Esophagus muscularis mucosa (tissue), 2 donors: ENCODE results near the gene AP1M1.

Source experiments
- POLR2A ChIP-seq: fragments of 450-650 bp; IDR thresholded peaks from one replicate; pipeline ENCODE4 v1.6.1; 2017; ENCODE audit warnings: antibody characterized with exemption, moderate library complexity, mild to moderate bottlenecking, low read depth
- POLR2AphosphoS5 ChIP-seq, 2 donors: sonication (generic); formaldehyde crosslinking; IDR thresholded peaks; one replicate each; pipeline ENCODE4 v1.6.1; 2017; ENCODE audit warnings: antibody characterized with exemption in 2 of 2

DNA sequence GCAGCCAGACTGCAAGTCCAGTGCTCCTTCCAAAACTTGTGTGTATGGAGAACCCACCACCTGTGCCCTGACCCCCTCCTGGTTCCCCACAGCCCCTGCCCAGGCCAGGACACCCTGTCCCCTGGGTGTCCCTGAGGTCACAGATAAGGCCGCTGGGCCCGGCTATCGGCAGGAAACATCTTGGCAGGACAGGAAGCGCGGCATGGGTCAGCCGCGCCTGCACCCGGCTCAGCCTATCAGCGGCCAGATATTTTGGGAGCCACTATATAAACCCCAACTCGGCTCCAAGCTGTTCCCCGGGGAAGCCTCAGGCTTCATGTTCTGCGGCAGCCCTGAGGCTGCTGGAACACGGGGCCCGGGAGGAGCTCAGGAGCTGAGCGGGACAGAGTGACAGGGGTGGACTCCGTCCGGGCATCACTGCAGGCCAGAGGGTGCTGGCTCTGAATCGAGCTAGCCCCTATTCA is 60.8 kb downstream of the AP1M1 start:
- TF ChIP-seq POLR2AphosphoS5 (IDR thresholded peaks at IDR 0.05) (peak; percentile 84 to 92), POLR2A (no peak)
